Panc1 (cell line): ENCODE data around the gene KCNC1.

Experiments used
- CTCF ChIP-seq: fragments of 450-650 bp; IDR thresholded peaks from 2 replicates; pipeline ENCODE4 v1.5.1; 2017; ENCODE audit warnings: mild to moderate bottlenecking
- POLR2AphosphoS5 ChIP-seq: IDR thresholded peaks from 2 replicates; pipeline ENCODE4 v1.6.1; 2012; ENCODE audit warnings: mild to moderate bottlenecking, low read depth, low read length, moderate library complexity
- REST ChIP-seq, 2 experiments: IDR thresholded peaks; 2 replicates each; pipeline ENCODE4 v1.6.1; 2011 to 2012; ENCODE audit warnings: low read depth in 2 of 2, control low read depth in 1 of 2, low read length in 1 of 2, mild to moderate bottlenecking in 1 of 2, moderate library complexity in 1 of 2; ENCODE audit not compliant: insufficient read depth in 1 of 2
- SIN3A ChIP-seq: IDR thresholded peaks from 2 replicates; pipeline ENCODE4 v1.6.1; 2012; ENCODE audit warnings: low read depth, mild to moderate bottlenecking, low read length, moderate library complexity, borderline replicate concordance; ENCODE audit not compliant: insufficient read depth
- TCF7L2 ChIP-seq: IDR thresholded peaks from 2 replicates; pipeline ENCODE4 v1.6.1; 2011; ENCODE audit warnings: mild to moderate bottlenecking, low read depth, low read length, inconsistent platforms

- TF ChIP-seq CTCF (no peak), REST (IDR thresholded peaks at IDR 0.05; ENCODE audit: insufficient read depth in 1 of 2, low read depth in 2 of 2, low read length in 1 of 2) (no peak), POLR2AphosphoS5 (no peak), SIN3A (no peak), TCF7L2 (no peak)
These were observed 53.5 kb downstream of the KCNC1 start for GRCh38 chr11:17788084-17788483.
